Measurements from ENCODE around the gene FALEC.
A peak's percentile ranks its signal among the peaks of the same experiment; 100 is the strongest.
"Not testable (repeated sequence)": the region's sequence is repeated elsewhere in the genome, so short reads cannot be mapped to it uniquely, and the experiment has no call there.

Gene FALEC

GRCh38 chr1:150558761-150559655 is 43.5 kb downstream of the FALEC start:
- no peak for DNase-seq (ENCODE audit: low read depth)

GRCh38 chr1:150559656-150560010 is 44.1 kb downstream of the FALEC start:
- no peak for DNase-seq (ENCODE audit: low read depth)

GRCh38 chr1:150560011-150560438 is 44.5 kb downstream of the FALEC start:
- DNase-seq (ENCODE audit: low read depth): peak; percentile 69

- no peak for DNase-seq (ENCODE audit: low read depth)
These were observed 45.2 kb downstream of the FALEC start for GRCh38 chr1:150560576-150561253.

GRCh38 chr1:150561254-150561973 is 45.9 kb downstream of the FALEC start:
- peak; percentile 99 for DNase-seq (ENCODE audit: low read depth)

- DNase-seq (ENCODE audit: low read depth): peak; percentile 96
These were observed 46.5 kb downstream of the FALEC start for GRCh38 chr1:150561974-150562445.

- DNase-seq (ENCODE audit: low read depth): peak; percentile 26
These were observed 47.1 kb downstream of the FALEC start for GRCh38 chr1:150562446-150563339.

GRCh38 chr1:150563340-150564038 is 47.9 kb downstream of the FALEC start:
- peak; percentile 60 for DNase-seq (ENCODE audit: low read depth)

- DNase-seq (ENCODE audit: low read depth): peak; percentile 66
These were observed 48.8 kb downstream of the FALEC start for GRCh38 chr1:150564051-150564991.

GRCh38 chr1:150565240-150565991 is 49.9 kb downstream of the FALEC start:
- DNase-seq (ENCODE audit: low read depth): not testable (repeated sequence)

- no peak for DNase-seq (ENCODE audit: low read depth)
These were observed 51.2 kb downstream of the FALEC start for GRCh38 chr1:150566589-150567340.

GRCh38 chr1:150567341-150567716 is 51.8 kb downstream of the FALEC start:
- DNase-seq (ENCODE audit: low read depth): peak; percentile 44

GRCh38 chr1:150567717-150568593 is 52.4 kb downstream of the FALEC start:
- DNase-seq (ENCODE audit: low read depth): peak; percentile 99

- no peak for DNase-seq (ENCODE audit: low read depth)
These were observed 53.0 kb downstream of the FALEC start for GRCh38 chr1:150568594-150568966.

GRCh38 chr1:150572918-150573647 is 57.5 kb downstream of the FALEC start:
- peak; percentile 19 for DNase-seq (ENCODE audit: low read depth)

- DNase-seq (ENCODE audit: low read depth): not testable (repeated sequence)
These were observed 58.1 kb downstream of the FALEC start for GRCh38 chr1:150573648-150574071.
